GM18951 (cell line): ENCODE results near the gene C10orf143.
A peak's percentile ranks its signal among the peaks of the same experiment; 100 is the strongest.
"Not testable (repeated sequence)": the region's sequence is repeated elsewhere in the genome, so short reads cannot be mapped to it uniquely, and the experiment has no call there.

ENCODE experiments used
- POLR2A ChIP-seq: IDR thresholded peaks from 4 replicates; pipeline ENCODE4 v1.6.1; 2011; ENCODE audit warnings: mild to moderate bottlenecking; ENCODE audit not compliant: insufficient read length, insufficient read depth; ENCODE audit errors: extremely low read depth
- in situ Hi-C: fragments of 300-500 bp; cut with MboI; formaldehyde crosslinking; loops from one replicate; pipeline ENCODE4 v1.12.0; 2022; ENCODE audit warnings: low sequenced_read_pairs, mixed read lengths, inconsistent platforms; ENCODE audit not compliant: unreplicated experiment

Gene C10orf143

DNA sequence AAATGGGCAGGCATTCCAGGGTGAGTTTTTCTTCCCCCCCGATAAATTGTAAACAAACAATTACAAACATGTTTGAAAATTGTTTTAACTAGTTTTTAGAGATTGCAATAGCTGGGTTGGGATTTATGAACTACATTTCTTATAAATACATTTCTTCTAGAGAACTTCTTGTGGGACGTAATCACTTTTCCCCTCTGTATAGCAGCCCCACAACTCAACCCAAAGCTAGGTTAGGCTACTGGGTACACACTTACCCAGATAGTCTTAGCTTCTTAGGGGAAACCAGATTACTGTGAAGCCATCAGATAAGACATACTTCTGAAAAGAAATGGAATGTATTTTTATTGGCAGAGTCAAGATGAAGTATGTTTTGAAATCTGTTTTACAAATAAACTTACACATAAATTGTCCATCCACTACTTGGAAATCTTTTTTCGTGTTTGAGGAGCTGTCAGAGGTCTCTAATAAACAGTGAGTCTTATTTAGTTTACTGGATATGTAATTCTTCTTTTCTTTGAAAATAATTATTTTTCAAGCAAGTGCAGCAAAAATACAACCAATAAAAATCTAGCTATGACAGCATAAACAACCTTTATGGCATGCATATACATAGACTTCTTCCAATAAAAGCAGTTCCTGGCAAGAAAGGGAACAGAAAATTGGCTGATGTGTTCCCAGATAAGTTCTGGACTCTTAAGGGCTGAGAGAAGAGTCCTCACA, 17.6 kb upstream of the C10orf143 start:
- TF ChIP-seq POLR2A, result no peak
- in situ Hi-C loops, result no loop called here

- in situ Hi-C loops, result no loop called here
- no peak for TF ChIP-seq POLR2A
Observed at GRCh38 chr10:130127364-130128061, 16.9 kb upstream of the C10orf143 start.

GRCh38 chr10:130121486-130122079, 11.0 kb upstream of the C10orf143 start:
- no peak for TF ChIP-seq POLR2A
- in situ Hi-C loops, result no loop called here

GRCh38 chr10:130117535-130117934, 6.9 kb upstream of the C10orf143 start:
- in situ Hi-C loops, result not testable (repeated sequence)

GRCh38 chr10:130116942-130117341, 6.3 kb upstream of the C10orf143 start:
- in situ Hi-C loops, result not testable (repeated sequence)

DNA sequence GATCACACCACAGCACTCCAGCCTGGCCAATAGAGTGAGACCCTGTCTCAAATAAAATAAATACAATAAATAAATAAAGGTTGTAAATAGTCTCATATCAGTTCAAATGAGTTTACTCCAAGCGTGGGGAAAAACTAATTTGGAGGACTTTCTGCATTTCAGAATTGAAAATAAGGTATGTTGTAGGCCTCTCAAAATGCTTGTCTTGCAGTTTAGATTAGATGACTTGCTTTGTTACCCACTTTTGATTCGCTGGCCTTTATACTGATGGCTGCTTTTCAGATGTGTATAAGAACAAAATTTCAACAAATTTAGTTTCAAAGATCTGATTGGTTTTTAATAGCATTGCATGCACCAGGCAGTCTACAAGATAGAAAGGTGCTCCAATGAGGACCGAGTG, 2.2 kb upstream of the C10orf143 start:
- in situ Hi-C loops, result no loop called here
- TF ChIP-seq POLR2A, result no peak

- TF ChIP-seq POLR2A, result no peak
- in situ Hi-C loops, result no loop called here
Observed at GRCh38 chr10:130111852-130112180, 1.2 kb upstream of the C10orf143 start.

DNA sequence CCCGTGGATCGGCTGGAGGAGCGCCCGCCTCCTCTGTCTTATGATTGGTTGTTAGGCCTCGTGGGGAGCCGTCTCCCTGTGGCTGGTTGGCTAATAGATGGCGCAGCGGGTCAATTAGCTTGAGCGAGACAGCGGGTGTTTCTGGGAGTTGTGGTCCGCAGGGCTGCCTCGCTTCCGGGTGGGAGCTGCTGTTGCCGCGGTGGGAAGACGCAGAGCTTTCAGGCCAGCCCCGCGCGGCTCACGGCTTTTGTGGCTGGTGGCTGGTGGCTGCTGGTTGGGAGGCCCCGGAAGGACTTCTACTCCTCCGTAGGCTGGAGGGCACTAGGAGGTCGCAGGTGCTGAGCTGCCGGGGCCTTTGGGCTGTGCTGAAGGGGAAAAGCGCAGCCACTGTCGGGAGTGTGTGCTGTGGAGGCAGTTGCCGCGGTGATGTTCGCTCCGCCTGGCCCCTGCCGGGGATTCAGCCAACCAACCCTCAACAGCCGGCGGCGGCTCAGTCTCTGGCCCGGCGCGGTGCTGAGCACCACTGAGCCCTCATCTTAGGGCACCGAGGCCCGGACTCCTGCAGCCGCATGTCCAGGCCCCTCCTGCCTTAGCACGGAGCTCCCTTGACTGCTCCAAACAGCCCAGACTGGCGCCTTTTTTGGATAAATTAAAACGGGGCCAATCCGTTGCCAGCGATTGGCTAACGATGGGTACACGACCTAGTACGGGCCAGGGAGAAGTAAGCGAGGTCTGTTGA, 652 bp upstream of the C10orf143 start:
- in situ Hi-C loops, result no loop called here
- TF ChIP-seq POLR2A, result peak; percentile 78

DNA sequence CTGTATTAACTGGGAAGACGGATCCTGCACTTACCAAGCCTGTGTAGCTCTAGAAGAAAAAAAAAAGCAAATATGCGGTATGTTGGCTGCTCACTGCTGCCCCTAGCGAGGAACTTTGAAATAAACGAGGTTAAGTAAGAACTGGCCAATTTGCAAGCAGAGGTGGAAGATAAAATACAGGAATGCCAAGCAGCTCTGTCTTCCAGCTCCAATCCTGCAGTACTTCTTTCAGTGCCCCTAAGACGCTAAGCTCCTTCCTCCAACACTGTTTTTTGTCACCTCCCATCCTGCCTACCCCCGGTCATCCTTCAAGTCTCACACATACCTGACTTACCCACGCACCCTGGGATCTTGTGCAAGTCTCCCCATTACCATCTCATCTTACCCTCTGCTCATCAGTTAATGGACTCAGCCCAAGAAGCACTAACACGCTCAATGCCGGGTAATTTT, 809 bp downstream of the C10orf143 start:
- TF ChIP-seq POLR2A, result no peak
- in situ Hi-C loops, result no loop called here

DNA sequence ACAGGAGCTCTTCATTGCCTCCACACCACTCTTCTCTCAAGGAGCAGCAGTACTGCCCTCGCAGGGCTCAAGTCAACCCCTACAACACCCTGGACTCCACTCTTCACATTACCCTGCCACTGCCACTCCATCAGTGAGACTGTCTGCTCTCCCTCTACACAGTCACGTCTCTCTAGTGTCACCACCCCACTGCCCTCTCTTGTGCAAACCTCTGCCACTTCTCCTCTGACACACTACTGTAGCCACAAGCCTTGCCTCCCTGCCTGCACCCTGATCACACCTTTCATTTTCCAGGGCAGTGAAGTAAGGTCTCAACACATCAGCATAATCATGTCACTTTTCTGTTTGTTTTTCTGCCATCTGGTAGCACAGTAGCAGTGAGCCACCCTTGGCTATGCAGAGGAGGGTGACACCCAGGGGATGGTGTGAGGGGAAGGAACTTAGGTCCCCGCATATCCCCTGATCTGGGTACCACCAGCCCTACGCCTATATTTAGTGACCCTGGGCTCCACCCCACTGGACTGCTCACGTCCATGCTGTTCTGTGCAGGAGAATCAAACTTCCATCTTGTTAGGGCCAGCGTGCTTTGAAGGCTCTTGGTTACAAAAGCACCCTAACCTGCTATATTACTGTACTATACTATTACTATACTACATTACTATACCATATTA, 1.6 kb downstream of the C10orf143 start:
- no peak for TF ChIP-seq POLR2A
- in situ Hi-C loops, result no loop called here

DNA sequence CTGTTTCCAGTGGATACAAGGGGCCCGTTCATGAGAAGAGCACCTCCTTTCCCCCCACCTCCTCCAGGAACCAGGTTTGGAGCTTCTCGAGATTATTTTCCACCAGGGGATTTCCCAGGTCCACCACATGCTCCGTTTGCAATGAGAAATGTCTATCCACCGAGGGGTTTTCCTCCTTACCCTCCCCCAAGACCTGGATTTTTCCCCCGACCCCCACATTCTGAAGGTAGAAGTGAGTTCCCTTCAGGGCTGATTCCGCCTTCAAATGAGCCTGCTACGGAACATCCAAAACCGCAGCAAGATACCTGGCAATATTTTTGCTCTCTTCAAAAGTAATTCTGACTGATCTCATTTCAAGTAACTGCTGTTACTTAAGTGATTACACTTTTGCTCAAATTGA, 2.5 kb downstream of the C10orf143 start:
- in situ Hi-C loops, result not testable (repeated sequence)

- in situ Hi-C loops, result no loop called here
- TF ChIP-seq POLR2A, result no peak
Observed at GRCh38 chr10:130105724-130106123, 4.9 kb downstream of the C10orf143 start.

- in situ Hi-C loops, result no loop called here
- TF ChIP-seq POLR2A, result no peak
Observed at GRCh38 chr10:130099344-130099743, 11.3 kb downstream of the C10orf143 start.

GRCh38 chr10:130090565-130090964, 20.1 kb downstream of the C10orf143 start:
- in situ Hi-C loops, result not testable (repeated sequence)
